Activated T-helper 1 cell treated with anti-CD3 and anti-CD28 coated beads, Interleukin-2, amount 50 U/mL, for 16 hours (primary cell): ENCODE data around the gene ZFX.

Experiments
- DNase-seq, 2 donors: peaks; one replicate each; pipeline ENCODE4 v3.0.0-alpha.2; 2020; ENCODE audit warnings: low read depth in 1 of 2, low spot score in 1 of 2

ZFX gene

GRCh38 chrX:24232796-24233195, 83.3 kb downstream of the ZFX start:
- no peak for DNase-seq

- DNase-seq: no peak
These were observed 85.7 kb downstream of the ZFX start for GRCh38 chrX:24235084-24235710.

- DNase-seq: no peak
These were observed 92.5 kb downstream of the ZFX start for GRCh38 chrX:24241822-24242648.

GRCh38 chrX:24242649-24243175, 93.2 kb downstream of the ZFX start:
- no peak for DNase-seq

- no peak for DNase-seq
These were observed 93.7 kb downstream of the ZFX start for GRCh38 chrX:24243188-24243587.

GRCh38 chrX:24243692-24244091, 94.2 kb downstream of the ZFX start:
- DNase-seq: no peak

GRCh38 chrX:24245202-24245601, 95.7 kb downstream of the ZFX start:
- DNase-seq: no peak

GRCh38 chrX:24248042-24248441, 98.5 kb downstream of the ZFX start:
- DNase-seq: no peak

GRCh38 chrX:24253030-24253429, 103.5 kb downstream of the ZFX start:
- no peak for DNase-seq

GRCh38 chrX:24253469-24253868, 103.9 kb downstream of the ZFX start:
- no peak for DNase-seq

- no peak for DNase-seq
These were observed 107.5 kb downstream of the ZFX start for GRCh38 chrX:24257011-24257410.

GRCh38 chrX:24259544-24260240, 110.2 kb downstream of the ZFX start:
- DNase-seq: no peak

GRCh38 chrX:24260842-24261550, 111.5 kb downstream of the ZFX start:
- no peak for DNase-seq

- DNase-seq: no peak
These were observed 112.8 kb downstream of the ZFX start for GRCh38 chrX:24262309-24262708.

GRCh38 chrX:24264383-24264782, 114.9 kb downstream of the ZFX start:
- DNase-seq: no peak
